T-helper 9 cell (primary cell): ENCODE data around the gene EN2.

Source experiments
- DNase-seq: peaks from one replicate; pipeline ENCODE4 v3.0.0-alpha.2; 2020

EN2 gene

GRCh38 chr7:155488483-155489127 is 30.7 kb downstream of the EN2 start:
- DNase-seq = no peak

GRCh38 chr7:155489158-155489840 is 31.4 kb downstream of the EN2 start:
- no peak for DNase-seq

GRCh38 chr7:155489862-155490696 is 32.1 kb downstream of the EN2 start:
- no peak for DNase-seq

DNA sequence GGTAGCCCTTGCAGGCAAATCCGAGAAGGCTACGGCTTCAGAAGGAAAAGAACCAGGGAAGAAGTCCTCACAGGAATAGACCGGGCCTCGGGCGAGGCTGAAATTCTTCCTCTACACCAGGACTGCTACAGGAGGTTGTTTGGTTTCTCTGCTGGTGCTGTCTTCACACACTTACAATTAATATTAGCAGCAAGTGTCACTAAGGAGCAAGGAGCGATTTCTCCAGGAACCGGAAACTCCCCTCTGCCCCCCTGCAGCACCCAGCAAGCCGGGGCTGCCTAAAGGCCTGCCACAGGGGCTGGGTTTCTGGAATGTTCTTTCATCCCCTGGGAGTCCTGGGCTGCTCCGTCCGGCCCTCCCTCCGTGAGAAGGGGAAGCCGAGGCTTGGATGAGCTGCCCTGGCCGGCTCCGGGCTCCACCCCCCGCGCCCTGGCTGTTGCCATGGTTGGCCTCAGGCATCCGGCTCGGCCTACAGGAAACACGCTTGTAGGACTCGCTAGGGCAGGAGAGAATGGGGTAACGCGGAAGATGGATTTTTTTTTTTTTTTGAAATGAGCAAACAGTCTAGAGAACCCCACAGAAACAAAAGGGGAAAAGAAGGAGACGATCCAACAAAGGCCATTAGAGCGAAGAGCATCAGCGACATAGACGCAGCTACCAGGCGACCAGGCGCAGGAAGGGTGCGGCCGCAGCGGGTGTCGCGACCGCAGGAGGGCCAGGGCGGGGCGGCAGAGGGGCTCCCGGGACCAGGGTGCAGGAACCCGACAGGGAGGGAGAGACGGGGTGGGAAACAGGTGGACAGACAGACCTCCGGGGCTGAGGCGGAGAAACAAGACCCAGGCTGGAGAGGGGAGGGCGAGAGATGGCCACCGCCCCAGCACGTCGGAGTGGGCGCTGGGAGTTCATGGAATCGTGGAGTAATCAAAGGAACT is 33.0 kb downstream of the EN2 start:
- no peak for DNase-seq

- DNase-seq = no peak
Observed at GRCh38 chr7:155491812-155492211, 33.9 kb downstream of the EN2 start.

- no peak for DNase-seq
Observed at GRCh38 chr7:155493744-155494538, 36.0 kb downstream of the EN2 start.

- DNase-seq = no peak
Observed at GRCh38 chr7:155494551-155494950, 36.6 kb downstream of the EN2 start.

GRCh38 chr7:155495440-155496248 is 37.7 kb downstream of the EN2 start:
- no peak for DNase-seq

GRCh38 chr7:155496267-155497005 is 38.5 kb downstream of the EN2 start:
- no peak for DNase-seq

DNA sequence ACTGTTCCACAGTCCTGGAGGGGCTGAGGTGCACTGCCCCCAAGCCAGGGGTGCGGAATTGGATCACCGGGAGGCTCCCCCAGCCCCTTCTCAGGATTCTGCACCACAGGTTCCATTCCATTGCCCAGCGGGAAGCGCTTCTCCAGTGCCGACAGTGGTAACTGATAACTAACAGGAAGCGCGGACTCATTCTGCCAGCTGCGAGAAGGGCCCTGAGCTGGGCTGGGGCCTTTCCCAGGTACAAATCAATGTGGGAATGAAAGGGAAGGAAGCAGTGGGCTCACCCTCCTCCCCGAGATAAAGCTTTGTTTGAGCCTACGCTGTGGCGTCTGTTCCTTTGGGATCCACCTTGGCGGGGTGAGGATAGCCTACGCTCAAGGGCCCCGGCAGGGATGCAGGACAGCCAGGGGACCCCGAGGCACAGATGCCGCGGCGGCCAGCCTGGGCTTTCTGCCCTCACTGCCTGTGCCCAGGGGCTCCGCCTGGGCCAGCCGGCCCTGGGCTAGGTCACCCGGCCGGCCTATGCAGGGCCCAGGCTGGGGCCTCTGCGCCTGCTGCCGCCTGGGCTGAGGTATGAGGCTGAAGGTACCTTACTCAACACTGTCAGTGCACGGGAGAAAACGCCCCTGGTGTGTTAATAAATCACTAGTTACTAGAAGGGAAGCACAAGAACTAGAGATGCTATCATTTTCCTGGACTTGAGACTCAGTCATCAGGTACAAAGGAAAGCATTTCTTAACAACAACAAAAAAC is 39.4 kb downstream of the EN2 start:
- no peak for DNase-seq

DNA sequence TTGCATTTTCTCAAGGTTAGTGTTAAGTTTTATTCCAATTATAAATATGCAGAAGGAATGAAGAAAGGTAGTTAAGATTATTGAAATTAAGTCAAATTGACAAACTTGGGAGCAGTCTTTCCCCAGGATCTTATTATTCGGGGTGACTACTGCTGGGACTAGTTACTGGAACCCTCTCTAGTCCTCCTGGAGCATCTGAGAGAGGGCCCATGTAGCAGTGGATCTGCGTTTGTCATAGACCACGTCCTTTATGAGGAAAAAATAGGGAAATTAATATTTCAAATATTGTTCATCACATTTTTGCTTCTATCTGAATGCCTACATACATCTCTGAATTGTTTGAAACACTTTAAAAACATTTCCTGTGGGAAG is 47.5 kb downstream of the EN2 start:
- no peak for DNase-seq

- DNase-seq = no peak
Observed at GRCh38 chr7:155506854-155507337, 49.0 kb downstream of the EN2 start.

- no peak for DNase-seq
Observed at GRCh38 chr7:155507576-155507975, 49.6 kb downstream of the EN2 start.

GRCh38 chr7:155508376-155509358 is 50.7 kb downstream of the EN2 start:
- DNase-seq = no peak

DNA sequence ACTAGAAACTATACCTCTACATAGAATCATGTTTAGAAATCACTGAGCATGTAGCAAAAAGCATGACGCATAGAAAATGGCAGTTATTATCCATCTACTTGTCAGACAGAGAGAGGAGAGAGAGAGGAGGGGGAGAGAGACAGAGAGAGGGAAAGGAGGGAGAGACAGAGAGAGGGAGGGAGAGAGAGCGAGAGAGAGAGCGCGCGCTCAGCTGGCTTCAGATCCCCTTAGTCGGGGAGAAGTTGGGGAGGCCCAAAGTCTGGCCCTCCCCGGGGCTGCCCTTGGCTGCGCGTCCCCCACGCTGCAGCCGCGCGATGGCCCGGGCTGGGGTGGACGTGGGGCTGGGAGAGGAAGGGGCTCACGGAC is 51.4 kb downstream of the EN2 start:
- no peak for DNase-seq

- no peak for DNase-seq
Observed at GRCh38 chr7:155509725-155510551, 52.0 kb downstream of the EN2 start.
